Effector CD8-positive, alpha-beta T cell (primary cell): ENCODE results near the gene KITLG.
"Not testable (repeated sequence)": the region's sequence is repeated elsewhere in the genome, so short reads cannot be mapped to it uniquely, and the experiment has no call there.

Source experiments
- DNase-seq: peaks from one replicate; lab custom pipeline; 2025; lab: John Stamatoyannopoulos, UW

KITLG gene

DNA sequence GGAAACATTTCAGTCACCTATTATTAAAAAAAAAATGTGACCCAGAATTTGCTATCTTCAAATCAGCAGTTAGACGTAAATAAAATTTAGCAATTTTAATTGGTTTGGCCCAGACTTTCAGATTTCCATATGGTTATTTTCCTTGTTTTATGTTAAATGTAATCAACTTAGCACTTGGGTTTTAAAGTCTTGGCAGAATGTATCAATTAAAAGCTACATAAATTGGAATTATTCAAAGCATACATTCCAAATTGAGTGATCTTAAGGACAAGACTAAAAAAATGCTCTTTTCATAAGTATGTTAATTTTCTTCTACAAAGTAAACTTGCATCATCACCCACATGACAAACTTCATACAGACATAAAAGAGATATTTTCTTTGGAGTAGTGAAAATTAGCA lies 3.4 kb downstream of the KITLG start:
- no peak for DNase-seq

DNA sequence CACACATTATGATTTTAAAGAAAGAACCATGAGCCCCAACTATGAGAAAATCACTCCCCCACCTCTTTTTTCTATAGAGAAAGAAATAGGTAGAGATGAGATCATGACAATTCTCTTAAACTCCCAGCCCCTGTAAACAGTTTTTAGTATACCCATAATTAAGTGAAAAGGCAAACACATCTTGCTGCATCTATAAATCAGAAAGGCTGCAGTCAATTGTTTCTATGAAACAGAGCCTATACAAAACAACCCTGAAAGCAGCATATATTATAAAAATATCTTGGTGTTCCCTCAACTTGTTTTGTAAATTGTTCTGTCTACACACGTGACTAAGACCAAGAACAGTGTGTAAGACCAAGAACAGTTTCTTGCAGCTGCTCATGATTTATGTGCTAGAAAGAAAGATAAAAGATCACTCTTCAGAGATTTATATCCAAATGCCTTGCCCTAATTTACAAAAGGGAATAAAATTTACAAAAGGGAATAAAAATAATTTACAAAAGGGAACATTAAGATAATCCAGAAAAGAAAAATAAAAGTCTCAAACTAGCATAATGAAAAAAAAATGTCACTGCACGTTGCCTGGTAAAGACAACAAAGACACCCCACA lies 4.8 kb downstream of the KITLG start:
- no peak for DNase-seq

GRCh38 chr12:88574278-88574677 lies 6.0 kb downstream of the KITLG start:
- DNase-seq, result no peak

- DNase-seq, result no peak
These were observed 6.7 kb downstream of the KITLG start for GRCh38 chr12:88573583-88573982.

- no peak for DNase-seq
These were observed 7.3 kb downstream of the KITLG start for GRCh38 chr12:88572781-88573549.

- no peak for DNase-seq
These were observed 8.7 kb downstream of the KITLG start for GRCh38 chr12:88571543-88571942.

DNA sequence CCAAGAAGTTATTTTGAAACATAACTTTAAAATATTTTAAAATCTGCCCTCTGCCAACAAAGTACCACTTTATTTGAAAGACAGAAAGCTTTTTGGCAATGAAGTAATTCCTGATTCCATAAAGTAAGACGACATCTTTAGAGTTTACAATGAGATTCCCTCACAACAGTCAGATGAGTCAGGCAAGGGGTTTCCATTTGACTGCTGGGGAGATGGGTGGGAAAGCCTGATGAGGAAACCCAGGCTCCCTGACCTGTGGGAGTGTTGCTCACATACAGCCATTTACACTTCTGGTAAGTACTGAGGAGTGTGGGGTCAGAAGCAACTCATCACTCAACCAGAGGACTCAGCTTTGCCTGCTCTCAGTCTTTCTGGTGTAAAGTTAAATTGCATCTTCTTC lies 10.2 kb downstream of the KITLG start:
- no peak for DNase-seq

GRCh38 chr12:88566430-88566829 lies 13.8 kb downstream of the KITLG start:
- DNase-seq, result no peak

DNA sequence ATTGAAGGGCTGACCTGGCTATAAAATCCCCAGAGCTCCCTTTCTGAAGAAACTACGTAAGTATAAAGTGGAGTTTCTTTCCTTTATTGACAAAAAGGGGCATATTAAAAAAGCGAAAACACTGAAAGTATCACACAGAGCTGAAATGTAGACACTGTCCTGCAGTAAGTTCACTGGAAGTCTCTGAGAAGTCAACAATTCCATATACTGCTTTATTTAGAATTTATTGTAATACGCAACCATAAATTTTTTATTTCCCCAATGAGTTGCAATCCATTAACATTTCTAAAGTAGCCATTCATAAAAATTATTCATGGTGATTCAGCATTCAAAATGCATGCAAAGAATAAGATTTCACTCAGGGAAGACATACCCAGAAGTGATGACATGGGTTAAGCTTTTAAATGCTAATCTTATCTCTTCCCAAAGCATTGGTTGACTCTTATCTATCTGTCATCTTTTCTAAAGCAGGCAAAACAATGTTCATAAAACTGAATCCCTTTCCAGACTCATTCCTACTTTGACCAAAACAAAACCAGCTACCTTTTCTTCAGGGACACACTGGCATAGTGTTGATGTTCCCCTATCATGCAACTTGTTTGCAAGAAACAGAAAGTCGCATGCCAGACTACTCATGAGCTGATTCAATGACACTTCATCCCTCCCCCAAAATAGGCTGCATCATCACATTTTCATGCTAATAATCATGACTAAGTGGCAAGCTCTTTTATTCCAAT lies 17.3 kb downstream of the KITLG start:
- DNase-seq, result no peak

- DNase-seq, result no peak
These were observed 18.1 kb downstream of the KITLG start for GRCh38 chr12:88562151-88562550.

- no peak for DNase-seq
These were observed 20.5 kb downstream of the KITLG start for GRCh38 chr12:88559772-88560171.

GRCh38 chr12:88559199-88559598 lies 21.1 kb downstream of the KITLG start:
- no peak for DNase-seq

DNA sequence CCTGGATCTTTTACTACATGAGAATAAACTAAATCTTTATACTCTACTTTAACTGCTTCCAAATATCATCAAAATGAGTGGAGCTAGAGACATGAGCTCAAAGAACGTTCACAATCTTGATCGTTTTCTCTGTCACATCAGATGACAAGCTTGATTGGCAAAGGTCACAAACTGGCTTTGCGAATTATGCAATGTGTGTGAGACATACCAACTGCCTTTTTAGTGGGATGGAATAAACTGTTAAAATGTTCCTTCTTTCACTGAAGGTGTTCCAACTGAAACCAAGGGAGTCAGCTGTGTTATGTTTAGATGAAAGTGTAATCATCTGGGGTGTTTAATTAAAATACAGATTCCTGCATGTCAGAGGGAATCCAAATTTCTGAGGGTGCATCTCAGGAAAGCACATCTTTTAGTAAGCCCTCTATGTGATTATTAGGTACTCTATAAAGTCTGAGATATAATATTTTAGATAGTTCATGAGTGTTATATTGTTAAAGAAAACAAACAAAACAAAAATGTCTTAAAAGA lies 21.9 kb downstream of the KITLG start:
- DNase-seq, result no peak

- DNase-seq, result no peak
These were observed 24.0 kb downstream of the KITLG start for GRCh38 chr12:88556213-88556774.

GRCh38 chr12:88553941-88554658 lies 26.2 kb downstream of the KITLG start:
- no peak for DNase-seq

DNA sequence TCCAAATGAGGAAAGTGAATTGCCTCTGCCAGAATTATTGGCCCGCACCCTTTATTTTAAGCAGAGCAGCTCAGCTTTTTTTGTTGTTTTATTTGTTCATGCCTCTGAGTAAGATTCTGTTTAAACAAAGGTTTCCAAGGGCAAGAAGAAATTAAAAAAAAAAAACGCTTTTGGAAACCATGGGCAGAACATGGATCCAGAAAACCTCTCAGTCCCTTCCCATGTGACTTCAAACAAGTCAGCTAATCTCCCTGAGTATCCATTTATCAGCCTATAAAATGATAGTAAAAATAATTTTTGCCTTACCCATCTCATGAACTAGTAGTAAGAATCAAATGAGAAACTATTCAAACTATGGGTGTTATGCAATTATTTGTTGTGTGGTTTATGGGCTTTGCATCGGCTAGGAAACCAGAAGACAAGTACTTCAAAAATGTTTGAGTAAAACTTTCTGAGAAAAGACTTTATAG lies 27.6 kb downstream of the KITLG start:
- no peak for DNase-seq

DNA sequence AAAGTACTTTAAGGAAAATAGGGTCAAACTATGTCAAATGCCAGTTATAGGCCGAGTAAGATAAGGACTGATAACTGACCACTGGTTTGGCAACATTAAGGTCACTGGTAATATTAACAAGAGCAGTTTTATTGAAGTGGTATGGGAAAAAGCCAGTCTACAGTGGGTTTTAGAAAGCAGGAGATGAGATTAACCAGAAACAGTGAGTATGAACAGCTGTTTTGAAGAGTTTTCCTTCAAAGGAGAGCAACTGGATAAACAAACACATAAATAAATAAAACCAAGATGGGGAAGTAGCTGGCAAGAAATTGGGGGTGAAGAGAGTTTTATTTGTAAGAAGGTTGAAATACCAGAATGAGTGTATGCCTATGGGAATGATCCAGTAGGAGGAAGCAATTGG lies 30.3 kb downstream of the KITLG start:
- no peak for DNase-seq

DNA sequence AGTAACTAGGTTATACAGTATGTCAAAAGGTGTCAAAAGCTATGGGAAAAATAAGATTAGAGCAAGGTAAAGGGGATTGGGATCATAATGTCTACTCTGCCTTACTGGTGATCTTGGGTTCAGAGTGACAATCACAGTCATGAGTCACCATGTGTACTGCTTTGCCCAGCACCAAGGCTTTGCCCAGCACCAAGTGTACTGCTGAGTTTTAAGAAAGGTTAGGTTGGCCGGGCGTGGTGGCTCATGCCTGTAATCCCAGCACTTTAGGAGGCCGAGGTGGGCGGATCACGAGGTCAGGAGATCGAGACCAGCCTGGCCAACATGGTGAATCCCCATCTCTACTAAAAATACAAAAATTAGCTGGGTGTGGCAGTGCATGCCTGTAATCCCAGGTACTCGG lies 32.3 kb downstream of the KITLG start:
- DNase-seq, result not testable (repeated sequence)

DNA sequence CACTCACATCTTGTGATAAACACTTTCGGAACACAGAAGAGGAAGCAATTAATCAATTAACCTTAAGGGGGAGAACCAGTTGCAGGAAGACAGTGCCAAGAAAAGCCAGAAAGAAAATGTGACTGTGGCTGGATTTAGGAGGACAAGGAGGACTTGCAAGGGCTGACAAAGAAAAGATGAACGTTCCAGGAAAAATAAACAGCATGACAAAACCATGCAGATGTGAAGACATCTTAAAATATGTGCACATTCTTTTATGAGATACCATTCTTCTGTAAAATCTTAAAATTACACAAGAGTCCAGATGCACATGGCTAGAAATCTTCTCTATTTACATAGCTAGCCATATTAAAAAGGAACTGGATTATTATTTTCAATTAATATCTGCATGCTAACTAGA lies 33.4 kb downstream of the KITLG start:
- DNase-seq, result no peak

DNA sequence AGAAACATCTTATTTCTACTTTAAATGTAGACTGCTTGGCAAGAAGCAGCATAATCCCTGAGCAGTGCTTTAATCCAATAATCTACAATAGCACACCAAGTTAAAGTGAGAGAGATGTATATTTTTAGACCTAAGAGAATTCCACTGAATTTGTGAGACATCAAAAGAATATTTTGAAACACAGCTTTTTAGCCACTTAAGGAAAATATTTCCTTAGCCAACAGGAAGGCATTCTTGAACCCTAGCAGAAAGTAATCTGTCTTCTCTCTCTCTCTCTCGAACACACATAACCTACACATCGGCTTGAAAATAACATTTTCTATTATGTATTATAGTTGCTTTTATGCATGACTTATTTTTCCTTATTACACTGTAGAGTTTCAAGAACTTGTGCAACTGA lies 34.0 kb downstream of the KITLG start:
- no peak for DNase-seq
